Bone marrow (tissue), 2 donors: ENCODE measurements around the gene PRDM15.
A peak's percentile ranks its signal among the peaks of the same experiment; 100 is the strongest.

Experiments used
- DNase-seq, 2 donors: peaks; one replicate each; lab custom pipeline; 2025; lab: John Stamatoyannopoulos, UW

PRDM15 gene

GRCh38 chr21:41879190-41879998, at the start of gene PRDM15:
PRDM15 (minus strand) TSS chr21:41879344; CDS start chr21:41860363, 18,981 bp downstream.
- DNase-seq, result peak; percentile 27 to 45

GRCh38 chr21:41928621-41929220, 49.6 kb upstream of the PRDM15 start:
- no peak for DNase-seq

GRCh38 chr21:41927727-41928409, 48.7 kb upstream of the PRDM15 start:
- peak in 1 of 2 donors; percentile 56 for DNase-seq

GRCh38 chr21:41926807-41927171, 47.6 kb upstream of the PRDM15 start:
- no peak for DNase-seq

- DNase-seq, result peak in 1 of 2 donors; percentile 91
These were observed 47.1 kb upstream of the PRDM15 start for GRCh38 chr21:41926117-41926806.

- no peak for DNase-seq
These were observed 46.6 kb upstream of the PRDM15 start for GRCh38 chr21:41925767-41926116.

- DNase-seq, result no peak
These were observed 45.2 kb upstream of the PRDM15 start for GRCh38 chr21:41924368-41924754.

- peak in 1 of 2 donors; percentile 50 for DNase-seq
These were observed 44.7 kb upstream of the PRDM15 start for GRCh38 chr21:41923631-41924367.

- DNase-seq, result no peak
These were observed 44.0 kb upstream of the PRDM15 start for GRCh38 chr21:41923186-41923585.

- peak in 1 of 2 donors; percentile 17 for DNase-seq
These were observed 41.9 kb upstream of the PRDM15 start for GRCh38 chr21:41921021-41921420.

- DNase-seq, result no peak
These were observed 41.3 kb upstream of the PRDM15 start for GRCh38 chr21:41920476-41920875.

- DNase-seq, result no peak
These were observed 40.7 kb upstream of the PRDM15 start for GRCh38 chr21:41919666-41920398.

- no peak for DNase-seq
These were observed 39.6 kb upstream of the PRDM15 start for GRCh38 chr21:41918561-41919358.

- DNase-seq, result no peak
These were observed 38.4 kb upstream of the PRDM15 start for GRCh38 chr21:41917531-41917930.

- DNase-seq, result no peak
These were observed 37.8 kb upstream of the PRDM15 start for GRCh38 chr21:41916888-41917433.

GRCh38 chr21:41914965-41915364, 35.8 kb upstream of the PRDM15 start:
- DNase-seq, result no peak

GRCh38 chr21:41914358-41914757, 35.2 kb upstream of the PRDM15 start:
- DNase-seq, result no peak

GRCh38 chr21:41913230-41913629, 34.1 kb upstream of the PRDM15 start:
- DNase-seq, result no peak

- DNase-seq, result no peak
These were observed 29.7 kb upstream of the PRDM15 start for GRCh38 chr21:41908829-41909228.
